Stimulated activated CD4-positive, alpha-beta T cell treated with anti-CD3 and anti-CD28 coated beads, TNF-alpha, amount 100 ng/mL, for 4 hours (primary cell): ENCODE results near the gene MBOAT7.
"Not testable (repeated sequence)": the region's sequence is repeated elsewhere in the genome, so short reads cannot be mapped to it uniquely, and the experiment has no call there.

Experiments used
- DNase-seq, 3 experiments: peaks; one replicate each; pipeline ENCODE4 v3.0.0-alpha.2; 2020; ENCODE audit warnings: low read depth in 3 of 3

Gene MBOAT7

DNA sequence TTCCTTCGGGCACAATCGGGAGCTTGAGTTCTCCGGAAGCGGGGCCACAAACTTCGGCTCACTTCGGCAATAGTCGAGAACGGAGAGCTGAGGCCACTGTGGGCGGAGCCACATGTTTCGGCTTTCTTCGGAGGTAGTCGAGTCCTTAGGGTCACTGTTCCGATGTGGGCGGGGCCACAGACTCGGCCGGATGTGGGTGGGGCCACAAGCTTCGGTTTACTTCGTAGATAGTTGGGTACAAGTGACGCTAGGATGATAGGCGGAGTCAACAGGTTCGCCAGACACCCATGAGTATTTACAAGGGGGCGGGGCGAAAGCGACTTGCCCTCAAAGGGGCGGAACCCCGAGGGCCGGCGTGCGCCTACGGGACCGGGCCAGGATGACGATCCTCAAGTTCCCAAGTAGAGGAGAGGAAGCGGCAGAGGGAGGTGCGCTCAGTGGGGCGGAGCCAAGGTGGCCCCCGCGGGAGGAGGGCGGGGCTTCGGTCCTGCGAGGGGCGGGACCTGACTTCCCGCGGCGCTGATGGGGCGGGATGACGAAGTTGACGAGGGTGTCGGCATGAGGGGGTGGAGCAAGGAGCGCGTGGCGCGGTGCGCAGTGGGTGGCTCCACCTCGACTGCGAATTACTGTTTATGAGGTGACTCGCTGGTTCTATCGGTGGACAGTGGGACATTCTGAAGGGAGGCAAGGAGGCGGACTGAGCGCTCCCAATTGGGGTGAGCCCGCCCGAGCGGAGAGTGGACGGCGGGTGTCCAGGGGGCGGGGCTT, 539 bp upstream of the MBOAT7 start:
- DNase-seq = peak; percentile 99 to 100 (median 100)

- peak in 2 of 3 experiments; percentile 37 to 56 for DNase-seq
Observed at GRCh38 chr19:54188215-54188871, 1.0 kb downstream of the MBOAT7 start.

DNA sequence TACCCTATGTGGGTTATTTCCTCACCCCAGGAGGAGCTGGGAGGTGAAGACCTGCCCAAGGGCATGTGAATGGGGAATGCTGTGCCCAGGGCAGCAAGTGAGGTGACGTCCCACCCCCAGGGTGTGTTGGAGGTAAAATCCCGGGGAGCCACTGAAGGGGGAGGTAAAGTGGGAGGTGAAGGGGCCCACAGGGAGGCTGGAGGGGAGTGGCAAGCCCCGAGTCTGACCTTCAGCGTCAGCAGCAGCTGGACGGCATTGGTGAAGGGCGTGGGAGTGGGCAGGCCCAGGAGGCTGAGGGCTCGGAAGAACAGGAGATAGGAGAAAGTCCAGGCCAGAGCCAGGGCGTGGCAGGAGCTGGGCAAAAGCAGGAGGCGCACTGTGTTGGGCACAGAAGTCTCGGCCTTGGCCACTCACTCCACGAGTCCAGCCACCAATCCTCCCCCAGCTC, 2.4 kb downstream of the MBOAT7 start:
- DNase-seq = no peak

- no peak for DNase-seq
Observed at GRCh38 chr19:54186351-54186750, 3.0 kb downstream of the MBOAT7 start.

- DNase-seq = no peak
Observed at GRCh38 chr19:54183431-54183830, 5.9 kb downstream of the MBOAT7 start.

DNA sequence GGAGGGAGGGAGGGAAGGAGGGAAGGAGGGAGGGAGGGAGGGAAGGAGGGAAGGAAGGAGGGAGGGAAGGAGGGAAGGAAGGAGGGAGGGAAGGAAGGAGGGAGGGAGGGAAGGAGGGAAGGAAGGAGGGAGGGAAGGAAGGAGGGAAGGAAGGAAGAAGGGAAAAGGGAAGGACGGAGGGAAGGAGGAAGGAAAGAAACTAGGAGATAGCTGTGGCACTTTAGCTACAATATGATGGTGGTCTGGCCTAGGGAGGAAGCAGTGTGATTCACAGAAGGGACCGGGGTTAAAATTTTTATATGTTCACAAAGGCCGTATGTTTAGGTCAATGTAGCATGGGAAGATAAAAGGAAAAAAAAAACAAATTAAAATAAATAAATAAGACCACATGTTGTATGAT, 7.5 kb downstream of the MBOAT7 start:
- DNase-seq = not testable (repeated sequence)

DNA sequence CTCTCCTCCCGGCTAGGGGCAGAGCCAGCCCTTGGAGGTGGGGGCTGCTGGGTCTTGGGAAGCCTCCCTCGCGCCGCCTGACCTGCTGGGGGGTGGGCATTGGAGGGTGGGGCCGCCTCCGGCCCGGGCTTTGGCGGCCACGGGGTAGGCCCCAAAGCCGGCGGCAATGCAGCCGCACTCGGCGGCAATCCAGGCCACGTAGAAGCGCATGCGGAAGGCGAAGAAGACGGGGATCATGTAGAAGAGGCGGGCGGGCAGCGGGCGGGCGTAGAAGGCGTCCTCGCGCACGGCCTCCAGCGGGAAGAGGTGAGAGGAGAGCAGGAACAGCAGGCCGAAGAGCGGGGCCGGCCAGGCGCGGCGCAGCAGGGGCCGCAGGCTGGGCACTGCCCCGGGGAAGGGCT, 8.7 kb downstream of the MBOAT7 start:
- DNase-seq = no peak

DNA sequence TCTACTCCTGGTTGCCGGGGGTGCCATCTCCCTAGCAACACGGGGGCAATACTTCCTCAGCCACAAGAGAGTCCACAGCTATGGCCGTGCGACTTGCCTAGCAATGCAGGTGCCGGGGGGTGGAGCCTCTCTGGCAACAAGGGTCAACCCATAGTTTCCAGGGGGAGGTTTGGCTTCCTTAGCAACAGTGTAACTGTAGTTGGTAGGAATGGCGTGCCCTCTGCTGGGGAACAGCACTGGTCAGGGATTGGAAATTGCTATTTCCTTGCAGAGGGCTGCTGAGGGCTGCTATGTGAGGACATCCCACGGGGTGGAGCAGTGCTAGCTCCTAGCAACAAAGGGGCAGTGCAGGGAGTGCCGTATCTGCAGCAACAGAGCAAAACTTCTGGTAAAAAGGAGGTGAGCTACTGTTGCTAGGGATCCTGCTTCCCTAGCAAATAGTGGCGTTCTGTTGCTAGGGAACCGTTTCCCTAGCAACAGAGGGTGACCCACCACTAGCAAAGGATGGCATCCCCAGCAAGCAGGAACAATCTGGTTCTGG, 9.4 kb downstream of the MBOAT7 start:
- DNase-seq = no peak

DNA sequence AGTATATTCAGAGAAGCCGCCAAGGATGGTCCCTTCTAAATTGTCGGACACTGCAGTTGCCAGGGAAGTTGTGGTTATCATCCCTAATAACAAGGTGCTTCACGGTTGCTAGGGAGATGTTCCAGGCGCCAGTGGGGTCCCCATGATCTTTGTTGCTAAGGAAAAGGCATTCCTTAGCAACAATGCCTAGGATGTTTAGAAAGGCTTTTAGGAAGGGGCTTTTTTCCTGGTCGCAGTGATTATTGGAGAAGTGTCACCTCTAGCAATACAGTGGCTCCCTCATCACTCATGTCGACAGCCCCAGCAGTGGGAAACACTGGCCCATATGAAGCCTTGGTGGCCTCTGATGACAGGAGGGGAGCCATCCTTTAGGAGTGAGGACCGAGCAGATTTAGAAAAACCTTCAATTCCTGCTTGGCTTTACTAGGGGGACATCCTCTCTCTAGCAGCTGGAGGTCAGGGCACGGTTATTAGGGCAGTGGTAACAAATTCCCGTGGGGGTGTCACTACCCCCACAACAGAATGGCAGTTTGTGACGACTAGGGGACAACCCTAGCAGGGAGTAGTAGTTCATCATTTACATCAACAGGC, 10.0 kb downstream of the MBOAT7 start:
- DNase-seq = no peak

GRCh38 chr19:54178581-54179261, 10.7 kb downstream of the MBOAT7 start:
- no peak for DNase-seq

GRCh38 chr19:54173951-54174834, 15.2 kb downstream of the MBOAT7 start:
- no peak for DNase-seq

GRCh38 chr19:54173359-54173699, 16.1 kb downstream of the MBOAT7 start:
- no peak for DNase-seq

GRCh38 chr19:54172471-54173358, 16.7 kb downstream of the MBOAT7 start, which contains the start of gene TMC4:
Gene TMC4, minus strand, starts transcription at chr19:54173160. Its CDS starts 43 bp downstream, at chr19:54173117.
- no peak for DNase-seq

GRCh38 chr19:54171736-54172431, 17.5 kb downstream of the MBOAT7 start:
- not testable (repeated sequence) for DNase-seq

DNA sequence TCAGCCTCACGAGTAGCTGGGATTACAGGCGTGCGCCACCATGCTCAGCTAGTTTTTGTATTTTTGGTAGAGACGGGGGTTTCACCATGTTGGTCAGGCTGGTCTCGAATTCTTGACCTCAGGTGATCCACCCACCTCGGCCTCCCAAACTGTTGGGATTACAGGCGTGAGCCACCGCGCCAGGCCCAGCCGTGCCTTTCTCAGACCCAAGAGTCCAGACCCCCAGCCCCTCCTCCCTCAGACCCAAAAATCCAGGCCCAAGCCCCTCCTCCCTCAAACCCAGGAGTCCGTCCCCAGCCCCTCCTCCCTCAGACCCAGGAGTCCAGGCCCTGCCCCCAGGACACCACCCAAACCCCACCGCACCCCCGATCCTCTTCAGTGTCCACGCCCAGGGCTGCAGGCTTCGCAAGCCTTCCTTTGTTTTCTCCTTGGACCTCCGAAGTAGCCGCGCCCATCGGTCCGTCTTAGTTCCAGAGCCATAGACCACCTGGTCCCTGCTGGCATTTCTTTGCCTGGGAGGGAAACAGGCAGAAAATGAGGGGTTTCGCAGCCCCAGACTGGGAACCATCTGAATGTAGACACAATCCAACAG, 20.1 kb downstream of the MBOAT7 start:
- no peak for DNase-seq

- DNase-seq = peak; percentile 80 to 90 (median 84)
Observed at GRCh38 chr19:54168174-54168917, 21.0 kb downstream of the MBOAT7 start.

DNA sequence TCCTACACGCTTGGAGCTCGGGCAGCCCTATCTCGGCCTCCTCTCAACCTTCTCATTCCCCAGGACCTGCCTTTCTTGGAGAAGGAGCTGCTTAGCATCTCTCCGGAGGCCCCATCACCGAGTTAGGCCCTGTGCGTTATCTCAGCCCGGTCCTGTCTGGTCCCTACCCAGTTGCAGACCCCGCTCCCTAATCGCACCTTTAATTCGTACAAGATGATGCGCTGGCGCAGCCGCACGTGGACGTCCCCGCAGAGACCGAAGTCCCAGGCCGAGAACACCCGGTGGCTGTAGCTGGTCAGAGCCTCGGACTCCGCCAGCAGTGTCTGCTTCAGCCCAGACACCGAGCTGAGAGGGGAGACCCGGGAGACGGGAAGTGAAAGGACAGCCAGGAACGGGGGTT, 24.2 kb downstream of the MBOAT7 start:
- no peak for DNase-seq
